SK-N-SH treated with all-trans-retinoic acid at 6 μM for 48 hours (cell line): ENCODE data around the gene KCND2.

ENCODE experiments used
- ATAC-seq: fragments of 200-7000 bp; cut with Tn5 transposase; 3 replicates; pipeline ENCODE4 v1.9.1; 2020; ENCODE audit warnings: mild to moderate bottlenecking, moderate library complexity
- ARNTL ChIP-seq: fragments of 450-650 bp; formaldehyde crosslinking; IDR thresholded peaks from 2 replicates; pipeline ENCODE4 v1.5.0; 2020; ENCODE audit warnings: low read depth, mild to moderate bottlenecking, moderate library complexity, borderline replicate concordance
- BACH2 ChIP-seq: fragments of 250-450 bp; sonication (Bioruptor Pico); IDR thresholded peaks from 2 replicates; pipeline ENCODE4 v1.9.0; 2021; ENCODE audit warnings: mild to moderate bottlenecking, borderline replicate concordance
- CREB5 ChIP-seq: fragments of 250-450 bp; sonication (Bioruptor Pico); IDR thresholded peaks from 2 replicates; pipeline ENCODE4 v1.5.1; 2020; ENCODE audit warnings: low read depth, mild to moderate bottlenecking, moderate library complexity
- CSDC2 ChIP-seq: fragments of 250-450 bp; sonication (Bioruptor Pico); IDR thresholded peaks from 2 replicates; pipeline ENCODE4 v1.5.0; 2020; ENCODE audit warnings: mild to moderate bottlenecking, moderate library complexity
- CSRNP3 ChIP-seq: fragments of 250-450 bp; sonication (Bioruptor Pico); IDR thresholded peaks from 2 replicates; pipeline ENCODE4 v1.5.1; 2021; ENCODE audit warnings: mild to moderate bottlenecking, moderate library complexity
- ESRRG ChIP-seq: fragments of 250-450 bp; sonication (Bioruptor Pico); IDR thresholded peaks from 2 replicates; pipeline ENCODE4 v1.6.1; 2021; ENCODE audit warnings: mild to moderate bottlenecking
- GLIS3 ChIP-seq: fragments of 250-450 bp; sonication (Bioruptor Pico); IDR thresholded peaks from 2 replicates; pipeline ENCODE4 v1.5.0; 2020; ENCODE audit warnings: mild to moderate bottlenecking, moderate library complexity
- OSR1 ChIP-seq: fragments of 250-450 bp; sonication (Bioruptor Pico); IDR thresholded peaks from 2 replicates; pipeline ENCODE4 v1.8.0; 2022; ENCODE audit warnings: moderate library complexity, mild to moderate bottlenecking, inconsistent platforms
- POU6F1 ChIP-seq: fragments of 250-450 bp; sonication (Bioruptor Pico); IDR thresholded peaks from 2 replicates; pipeline ENCODE4 v1.8.0; 2021; ENCODE audit warnings: low read depth, mild to moderate bottlenecking, moderate library complexity, borderline replicate concordance
- PPARA ChIP-seq: fragments of 250-450 bp; sonication (Bioruptor Pico); IDR thresholded peaks from 2 replicates; pipeline ENCODE4 v1.5.0; 2020; ENCODE audit warnings: mild to moderate bottlenecking, borderline replicate concordance
- RARB ChIP-seq: fragments of 250-450 bp; sonication (Bioruptor Pico); IDR thresholded peaks from 2 replicates; pipeline ENCODE4 v1.8.0; 2021; ENCODE audit warnings: mild to moderate bottlenecking, moderate library complexity
- SNAI2 ChIP-seq: fragments of 250-450 bp; sonication (Bioruptor Pico); IDR thresholded peaks from 2 replicates; pipeline ENCODE4 v1.5.0; 2020; ENCODE audit warnings: mild to moderate bottlenecking, moderate library complexity
- TCF4 ChIP-seq: fragments of 250-450 bp; sonication (Bioruptor Pico); IDR thresholded peaks from 2 replicates; pipeline ENCODE4 v1.8.0; 2021; ENCODE audit warnings: mild to moderate bottlenecking, moderate library complexity, borderline replicate concordance
- ZC3H10 ChIP-seq: fragments of 250-450 bp; sonication (Bioruptor Pico); IDR thresholded peaks from 2 replicates; pipeline ENCODE4 v1.5.1; 2021; ENCODE audit warnings: mild to moderate bottlenecking, moderate library complexity
- ZFP3 ChIP-seq: fragments of 250-450 bp; sonication (Bioruptor Pico); IDR thresholded peaks from 2 replicates; pipeline ENCODE4 v1.5.0; 2020; ENCODE audit warnings: mild to moderate bottlenecking, moderate library complexity
- ZNF565 ChIP-seq: fragments of 450-650 bp; formaldehyde crosslinking; conservative IDR thresholded peaks from 2 replicates; pipeline ENCODE4 v1.5.0; 2020; ENCODE audit warnings: low read depth, mild to moderate bottlenecking, moderate library complexity
- ZNF70 ChIP-seq: fragments of 450-650 bp; formaldehyde crosslinking; IDR thresholded peaks from 2 replicates; pipeline ENCODE4 v1.5.0; 2020; ENCODE audit warnings: mild to moderate bottlenecking, moderate library complexity
- ZNF8 ChIP-seq: fragments of 450-650 bp; formaldehyde crosslinking; IDR thresholded peaks from 2 replicates; pipeline ENCODE4 v1.5.0; 2020; ENCODE audit warnings: mild to moderate bottlenecking, moderate library complexity
- TF ChIP-seq, protein P1 (sequence below): fragments of 250-450 bp; sonication (Bioruptor Pico); IDR thresholded peaks from 2 replicates; pipeline ENCODE4 v1.5.0; 2020; ENCODE audit warnings: mild to moderate bottlenecking, moderate library complexity

Gene KCND2

GRCh38 chr7:120547605-120548004, 274.6 kb downstream of the KCND2 start (continued):
- TF ChIP-seq ZNF70 (CRISPR knock-in tag) (no peak), PPARA (CRISPR knock-in tag) (no peak), ARNTL (CRISPR knock-in tag) (no peak), OSR1 (CRISPR knock-in tag) (no peak), BACH2 (CRISPR knock-in tag) (no peak), ZNF565 (CRISPR knock-in tag) (no peak)

GRCh38 chr7:120550494-120551048, 277.6 kb downstream of the KCND2 start:
- no peak for ATAC-seq
- no peak for TF ChIP-seq GLIS3
- TF ChIP-seq SNAI2 (CRISPR knock-in tag), result no peak
- TF ChIP-seq ESRRG (CRISPR knock-in tag), result no peak
- no peak for TF ChIP-seq CSDC2
- TF ChIP-seq ARNTL (CRISPR knock-in tag), result no peak
- TF ChIP-seq BACH2 (CRISPR knock-in tag), result no peak
- no peak for TF ChIP-seq CSRNP3 (CRISPR knock-in tag)
- TF ChIP-seq RARB, result no peak
- TF ChIP-seq, protein P1, sequence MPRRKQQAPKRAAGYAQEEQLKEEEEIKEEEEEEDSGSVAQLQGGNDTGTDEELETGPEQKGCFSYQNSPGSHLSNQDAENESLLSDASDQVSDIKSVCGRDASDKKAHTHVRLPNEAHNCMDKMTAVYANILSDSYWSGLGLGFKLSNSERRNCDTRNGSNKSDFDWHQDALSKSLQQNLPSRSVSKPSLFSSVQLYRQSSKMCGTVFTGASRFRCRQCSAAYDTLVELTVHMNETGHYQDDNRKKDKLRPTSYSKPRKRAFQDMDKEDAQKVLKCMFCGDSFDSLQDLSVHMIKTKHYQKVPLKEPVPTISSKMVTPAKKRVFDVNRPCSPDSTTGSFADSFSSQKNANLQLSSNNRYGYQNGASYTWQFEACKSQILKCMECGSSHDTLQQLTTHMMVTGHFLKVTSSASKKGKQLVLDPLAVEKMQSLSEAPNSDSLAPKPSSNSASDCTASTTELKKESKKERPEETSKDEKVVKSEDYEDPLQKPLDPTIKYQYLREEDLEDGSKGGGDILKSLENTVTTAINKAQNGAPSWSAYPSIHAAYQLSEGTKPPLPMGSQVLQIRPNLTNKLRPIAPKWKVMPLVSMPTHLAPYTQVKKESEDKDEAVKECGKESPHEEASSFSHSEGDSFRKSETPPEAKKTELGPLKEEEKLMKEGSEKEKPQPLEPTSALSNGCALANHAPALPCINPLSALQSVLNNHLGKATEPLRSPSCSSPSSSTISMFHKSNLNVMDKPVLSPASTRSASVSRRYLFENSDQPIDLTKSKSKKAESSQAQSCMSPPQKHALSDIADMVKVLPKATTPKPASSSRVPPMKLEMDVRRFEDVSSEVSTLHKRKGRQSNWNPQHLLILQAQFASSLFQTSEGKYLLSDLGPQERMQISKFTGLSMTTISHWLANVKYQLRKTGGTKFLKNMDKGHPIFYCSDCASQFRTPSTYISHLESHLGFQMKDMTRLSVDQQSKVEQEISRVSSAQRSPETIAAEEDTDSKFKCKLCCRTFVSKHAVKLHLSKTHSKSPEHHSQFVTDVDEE (CRISPR knock-in tag), result no peak
- no peak for TF ChIP-seq ZC3H10 (CRISPR knock-in tag)

DNA sequence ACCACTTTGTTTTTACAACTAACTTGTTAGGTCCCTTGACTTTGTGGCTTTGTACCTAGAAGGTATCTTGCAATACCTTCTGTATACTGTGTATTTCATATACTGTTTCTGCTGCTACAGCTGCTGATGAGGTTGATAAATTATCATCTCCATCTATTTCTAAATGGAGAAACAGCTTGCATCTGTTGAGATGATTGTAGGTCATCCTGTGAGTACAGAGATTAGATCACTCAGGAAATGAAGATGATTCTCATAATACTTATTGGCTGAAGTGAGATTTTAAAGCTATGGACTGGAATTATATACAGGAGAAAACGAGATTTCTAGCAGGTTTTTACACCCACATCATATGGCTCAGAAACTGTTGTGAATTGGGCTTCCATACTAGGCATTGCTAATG, 280.5 kb downstream of the KCND2 start:
- no peak for ATAC-seq
- TF ChIP-seq ZNF70 (CRISPR knock-in tag) (no peak), TCF4 (peak; percentile 20; the same call in 1 of the 2 replicates)

DNA sequence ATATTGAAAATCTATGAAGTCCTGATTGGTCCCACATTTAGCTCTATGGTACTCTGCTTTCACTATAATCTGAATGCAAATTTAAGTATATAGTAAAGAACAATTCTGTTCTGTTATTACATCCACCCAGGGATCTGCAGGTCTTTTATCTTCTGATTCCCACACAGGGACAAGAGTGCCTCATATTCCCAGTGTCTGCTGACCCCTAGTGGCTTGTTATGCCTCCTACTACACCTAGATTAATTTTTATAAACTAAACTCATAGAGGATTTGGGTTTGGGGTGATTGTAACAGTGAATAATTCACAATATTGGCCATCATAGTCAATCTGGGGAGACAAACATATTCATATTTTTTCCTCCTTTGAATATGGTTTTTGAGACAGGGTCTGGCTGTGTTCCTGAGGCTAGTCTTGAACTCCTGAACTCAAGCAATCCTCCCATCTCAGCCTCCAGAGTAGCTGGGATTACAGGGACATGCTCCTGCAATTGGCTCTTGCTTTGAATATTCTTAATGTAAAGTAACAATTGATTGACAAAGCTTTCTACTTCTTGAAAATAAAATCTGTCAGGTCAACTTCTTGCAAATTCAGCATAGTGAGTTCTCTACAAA, 282.1 kb downstream of the KCND2 start:
- ATAC-seq, result peak; percentile 99

More for the DNA sequence above, 282.1 kb downstream of the KCND2 start:
- TF ChIP-seq TCF4 (no peak), ZC3H10 (CRISPR knock-in tag) (no peak), ZFP3 (no peak), ZNF565 (CRISPR knock-in tag) (no peak), POU6F1 (CRISPR knock-in tag) (no peak), ESRRG (CRISPR knock-in tag) (no peak), ZNF70 (CRISPR knock-in tag) (no peak), BACH2 (CRISPR knock-in tag) (no peak), ZNF8 (no peak), CREB5 (CRISPR knock-in tag) (no peak), CSRNP3 (CRISPR knock-in tag) (no peak)
- TF ChIP-seq, protein P1 (CRISPR knock-in tag), result no peak
